Kasumi-1 (cell line): ENCODE measurements around the gene SEC24B.
A peak's percentile ranks its signal among the peaks of the same experiment; 100 is the strongest.
"Not testable (repeated sequence)": the region's sequence is repeated elsewhere in the genome, so short reads cannot be mapped to it uniquely, and the experiment has no call there.

Source experiments
- DNase-seq, 2 experiments: peaks; one replicate each; lab custom pipeline; 2025; lab: John Stamatoyannopoulos, UW

SEC24B gene

GRCh38 chr4:109432696-109433095 is 919 bp upstream of the SEC24B start:
- DNase-seq, result peak in 1 of 2 experiments; percentile 17

GRCh38 chr4:109434007-109434971 is 674 bp downstream of the SEC24B start:
- peak in 1 of 2 experiments; percentile 14 for DNase-seq

- no peak for DNase-seq
These were observed 2.0 kb downstream of the SEC24B start for GRCh38 chr4:109435635-109436034.

GRCh38 chr4:109436504-109436903 is 2.9 kb downstream of the SEC24B start:
- DNase-seq, result no peak

- no peak for DNase-seq
These were observed 7.3 kb downstream of the SEC24B start for GRCh38 chr4:109440948-109441347.

- DNase-seq, result no peak
These were observed 8.3 kb downstream of the SEC24B start for GRCh38 chr4:109441862-109442458.

GRCh38 chr4:109444182-109444844 is 10.7 kb downstream of the SEC24B start:
- DNase-seq, result no peak

- DNase-seq, result no peak
These were observed 13.7 kb downstream of the SEC24B start for GRCh38 chr4:109447278-109447677.

- no peak for DNase-seq
These were observed 18.1 kb downstream of the SEC24B start for GRCh38 chr4:109451544-109452273.

- DNase-seq, result not testable (repeated sequence)
These were observed 19.5 kb downstream of the SEC24B start for GRCh38 chr4:109453110-109453509.

GRCh38 chr4:109462297-109462696 is 28.7 kb downstream of the SEC24B start:
- DNase-seq, result peak; percentile 71 to 77

GRCh38 chr4:109462802-109463201 is 29.2 kb downstream of the SEC24B start:
- no peak for DNase-seq

GRCh38 chr4:109465069-109465468 is 31.5 kb downstream of the SEC24B start:
- no peak for DNase-seq

- no peak for DNase-seq
These were observed 36.3 kb downstream of the SEC24B start for GRCh38 chr4:109469915-109470314.

GRCh38 chr4:109472343-109472761 is 38.7 kb downstream of the SEC24B start:
- peak; percentile 27 to 36 for DNase-seq

GRCh38 chr4:109473824-109474223 is 40.2 kb downstream of the SEC24B start:
- DNase-seq, result no peak

- DNase-seq, result no peak
These were observed 52.4 kb downstream of the SEC24B start for GRCh38 chr4:109486007-109486406.

GRCh38 chr4:109494563-109494962 is 60.9 kb downstream of the SEC24B start:
- no peak for DNase-seq

- no peak for DNase-seq
These were observed 61.9 kb downstream of the SEC24B start for GRCh38 chr4:109495514-109495913.

- no peak for DNase-seq
These were observed 63.3 kb downstream of the SEC24B start for GRCh38 chr4:109496875-109497274.

GRCh38 chr4:109497511-109497910 is 63.9 kb downstream of the SEC24B start:
- DNase-seq, result no peak

GRCh38 chr4:109499513-109499912 is 65.9 kb downstream of the SEC24B start:
- DNase-seq, result no peak
